Mucosa of gallbladder (tissue), 1 donor: ENCODE data around the gene KCNG1. TPM values are rescaled to one million over a fixed set of nuclear protein-coding genes. Genes with fewer than 3 reads are reported as not detected.

Experiments used
- DNase-seq: peaks from one replicate; pipeline ENCODE4 v3.0.0-alpha.2; 2020; ENCODE audit warnings: low spot score
- total RNA-seq: library from RNA; stranded (reverse); gene quantifications from one replicate; pipeline ENCODE4 v1.2.1, GENCODE V29; 2021
- donor health status: DM: no; HTN: no; CAD: no.

KCNG1 gene
- total RNA-seq, 1 donor from 2014 or later = 9.9 TPM

DNA sequence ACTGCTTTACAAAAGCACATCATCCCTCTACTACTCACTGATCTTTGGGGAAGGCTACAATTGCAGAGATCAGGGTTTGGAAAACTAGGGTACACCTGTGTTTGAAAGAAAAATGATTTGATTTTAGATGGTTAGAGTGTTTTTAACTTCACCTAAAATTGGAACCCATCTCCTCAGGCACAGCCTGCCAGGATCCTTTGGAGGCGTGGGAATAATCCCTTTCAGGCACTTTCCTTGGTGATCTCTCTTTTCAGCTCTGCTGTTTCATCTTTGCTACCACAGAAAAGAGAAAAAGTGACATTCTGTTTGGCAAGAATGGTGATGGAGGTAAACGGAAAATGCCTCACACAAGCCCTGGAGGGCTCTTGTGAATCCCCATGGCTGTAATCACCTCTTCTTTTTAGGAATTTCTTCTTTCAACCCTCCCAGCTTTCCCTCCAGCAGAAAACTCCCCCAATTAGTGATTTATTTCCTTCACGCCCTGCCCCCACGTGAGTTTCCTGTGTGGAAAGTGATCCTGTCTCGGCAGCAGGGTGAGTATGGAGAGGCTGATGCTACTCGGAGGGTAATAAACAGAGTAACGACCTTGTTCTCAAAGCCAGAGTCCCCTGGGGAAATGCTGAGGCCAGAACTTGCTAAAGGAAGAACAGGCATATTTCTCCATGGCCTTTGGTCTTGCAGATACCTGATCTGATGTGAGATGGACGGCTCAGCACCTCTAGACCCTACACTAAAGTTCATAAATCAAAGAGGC lies 9.2 kb downstream of the KCNG1 start:
- no peak for DNase-seq

GRCh38 chr20:51012357-51012756 lies 10.6 kb downstream of the KCNG1 start:
- DNase-seq = no peak

GRCh38 chr20:51011479-51011878 lies 11.4 kb downstream of the KCNG1 start:
- no peak for DNase-seq

DNA sequence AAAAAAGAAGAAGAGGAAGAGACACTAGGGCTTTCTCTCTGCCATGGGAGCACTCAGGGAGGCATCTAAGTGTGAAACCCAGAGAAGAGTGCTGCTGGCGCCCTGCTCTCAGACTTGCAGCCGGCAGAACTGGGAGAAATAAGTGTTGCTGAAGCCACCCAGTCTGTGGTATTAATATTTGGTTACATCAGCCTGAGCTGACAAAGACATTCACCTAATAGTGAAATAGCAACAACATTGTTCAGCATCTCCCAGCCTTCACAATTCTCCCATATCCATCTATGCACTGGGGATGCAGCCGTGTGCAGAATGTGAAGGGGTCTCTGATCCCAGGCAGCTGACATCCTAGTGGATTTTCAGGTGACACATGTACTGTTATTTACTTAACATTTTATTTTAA lies 12.0 kb downstream of the KCNG1 start:
- DNase-seq = no peak

DNA sequence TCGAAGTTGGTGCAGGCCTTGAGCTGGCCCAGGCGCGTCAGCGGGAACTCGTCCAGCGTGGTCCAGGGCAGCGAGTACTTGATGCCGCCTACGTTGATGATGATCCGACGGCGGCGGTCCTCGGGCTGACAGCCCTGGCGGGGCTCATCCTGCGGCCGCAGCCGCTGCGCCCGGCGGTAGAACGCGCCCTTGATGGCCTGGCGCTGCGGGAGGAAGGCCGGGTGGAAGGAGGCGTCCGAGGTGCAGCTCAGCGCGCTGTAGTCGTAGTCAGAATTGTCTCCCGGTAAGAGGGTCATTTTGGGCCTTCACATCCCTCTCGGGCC lies 12.9 kb downstream of the KCNG1 start:
- no peak for DNase-seq

DNA sequence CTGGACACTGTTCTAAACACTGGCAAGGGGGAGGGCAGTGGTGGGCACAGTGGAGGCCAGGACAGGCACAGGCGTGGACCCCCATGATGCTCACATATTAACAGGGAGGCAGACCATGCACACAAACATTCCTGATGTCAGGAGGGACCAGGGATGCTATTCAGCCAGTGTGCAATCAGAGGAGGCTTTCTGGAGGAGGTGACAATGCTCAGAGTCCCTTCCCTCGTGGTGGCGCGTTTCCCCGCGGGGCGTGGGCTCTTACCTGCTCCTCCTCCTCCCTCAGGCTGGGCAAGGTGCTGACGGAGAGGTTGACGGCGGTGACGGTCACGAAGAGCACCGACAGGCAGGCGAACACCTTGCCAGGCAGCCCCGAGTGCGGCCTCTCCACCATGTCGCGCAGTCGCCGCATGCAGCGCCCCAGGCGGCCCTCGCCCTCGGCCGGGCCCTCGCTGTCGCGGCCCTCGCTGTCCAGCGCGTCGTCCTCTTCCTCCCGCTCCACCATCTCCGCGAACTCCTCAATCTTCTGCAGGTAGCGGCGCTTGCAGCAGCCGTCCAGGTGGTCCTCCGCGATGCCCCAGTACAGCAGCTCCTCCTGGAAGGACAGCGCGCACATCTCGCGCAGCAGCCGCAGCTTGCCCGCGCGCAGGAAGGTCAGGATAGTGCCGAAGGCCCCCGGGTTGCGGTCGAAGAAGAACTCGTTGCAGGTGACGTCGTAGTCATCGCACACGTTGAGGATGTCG lies 13.4 kb downstream of the KCNG1 start:
- DNase-seq = no peak

GRCh38 chr20:51008718-51009117 lies 14.2 kb downstream of the KCNG1 start:
- peak; percentile 78 for DNase-seq

DNA sequence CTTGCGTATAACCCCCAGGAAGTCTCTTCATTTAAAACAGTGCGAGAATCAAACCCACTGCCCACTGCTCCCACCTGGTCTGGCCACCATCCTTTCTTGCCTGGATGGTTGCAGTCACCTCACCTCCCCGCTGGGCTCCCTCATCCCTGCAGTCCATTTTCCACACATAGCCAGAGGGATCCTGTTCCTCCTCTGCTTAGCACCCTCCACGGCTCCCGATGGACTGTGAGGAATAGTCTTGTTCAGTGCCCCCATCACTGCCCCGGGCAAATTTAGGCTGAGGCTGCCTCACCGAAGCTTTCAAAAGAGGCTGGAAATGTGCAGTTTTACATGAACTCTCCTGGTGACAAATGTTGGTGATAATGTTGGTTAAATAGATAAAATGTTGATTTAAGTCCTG lies 17.7 kb downstream of the KCNG1 start:
- no peak for DNase-seq

DNA sequence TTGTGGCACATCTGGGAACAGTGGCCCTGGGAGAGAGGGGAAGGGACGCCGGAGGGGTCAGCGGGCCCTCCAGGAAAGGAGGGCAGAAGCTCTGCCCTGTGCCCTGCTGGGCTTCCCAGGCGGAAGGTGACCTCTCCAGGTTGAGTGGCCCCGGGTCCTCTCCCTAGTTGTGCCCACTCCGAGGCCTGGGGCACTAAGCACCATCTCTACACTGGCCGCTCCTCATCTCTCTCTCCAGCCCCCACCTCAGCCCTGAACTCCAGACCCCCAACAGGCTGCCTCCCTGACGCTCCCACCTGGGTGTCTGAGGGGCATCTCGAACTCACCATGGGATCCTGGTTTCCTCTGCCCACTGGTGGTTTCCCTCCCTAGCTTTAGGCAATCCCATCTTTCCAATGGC lies 18.1 kb downstream of the KCNG1 start:
- DNase-seq = no peak

GRCh38 chr20:51004305-51004727 lies 18.6 kb downstream of the KCNG1 start:
- no peak for DNase-seq

DNA sequence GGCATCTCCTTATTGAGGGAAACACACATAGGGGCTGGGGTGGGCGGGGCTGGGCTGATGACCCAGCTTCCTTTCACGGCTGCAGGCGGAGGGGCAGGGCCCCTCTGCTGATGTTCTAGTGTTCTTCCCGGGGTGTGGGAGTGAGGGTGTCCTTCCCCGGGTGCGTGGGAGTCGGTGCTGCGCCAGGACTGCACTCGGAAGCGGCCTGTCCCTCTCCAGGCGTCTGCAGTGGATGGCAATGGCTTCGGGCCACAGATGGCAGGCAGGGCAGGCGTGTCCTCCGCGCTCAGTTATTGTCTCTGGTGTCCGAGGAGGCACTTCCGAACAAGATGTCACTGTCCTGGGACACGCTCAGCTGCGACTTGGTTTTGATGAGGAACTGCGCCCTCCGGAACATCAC lies 19.2 kb downstream of the KCNG1 start:
- no peak for DNase-seq

- DNase-seq = no peak
Measured at GRCh38 chr20:51002633-51003032, 20.3 kb downstream of the KCNG1 start.

GRCh38 chr20:51001430-51002265 lies 21.3 kb downstream of the KCNG1 start:
- DNase-seq = no peak

DNA sequence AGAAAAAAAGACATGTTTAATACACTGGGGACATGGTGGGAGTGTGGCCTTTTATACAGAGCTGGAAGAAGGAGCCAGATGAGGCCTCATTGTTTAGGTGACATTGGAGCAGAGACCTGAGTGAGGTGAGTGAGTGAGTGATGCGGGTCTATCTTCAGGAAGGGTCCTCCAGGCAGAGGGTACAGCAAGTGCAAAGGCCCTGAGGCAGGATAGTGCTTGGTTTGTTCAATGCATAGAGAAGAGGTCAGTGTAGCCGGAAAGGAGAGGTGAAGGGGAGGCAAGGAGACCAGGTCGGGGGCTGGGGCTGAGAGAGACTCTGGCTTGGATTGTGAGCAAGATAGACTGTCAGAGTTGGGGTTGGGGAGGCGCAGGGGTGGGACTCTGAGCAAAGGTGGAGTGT lies 23.6 kb downstream of the KCNG1 start:
- no peak for DNase-seq

- no peak for DNase-seq
Measured at GRCh38 chr20:50996901-50997865, 25.7 kb downstream of the KCNG1 start.

DNA sequence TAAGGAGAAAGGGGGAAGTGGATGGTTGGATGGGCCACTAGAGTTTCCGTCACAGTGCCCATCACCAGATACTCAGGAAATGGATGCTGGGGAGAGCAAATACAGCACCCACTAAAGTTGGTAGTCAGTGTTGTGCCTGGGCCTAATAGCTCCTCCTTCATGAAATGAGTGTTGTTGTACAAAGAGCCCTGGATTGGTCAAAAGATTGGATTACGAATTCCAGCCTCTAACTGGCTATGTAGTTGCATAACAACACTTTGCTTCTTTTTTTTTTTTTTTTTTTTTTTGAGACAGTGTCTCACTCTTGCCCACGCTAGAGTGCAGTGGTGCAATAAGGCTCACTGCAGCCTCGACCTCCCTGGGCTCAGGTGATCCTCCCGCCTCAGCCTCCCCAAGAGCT lies 27.4 kb downstream of the KCNG1 start:
- DNase-seq = no peak

- DNase-seq = no peak
Measured at GRCh38 chr20:50993876-50994275, 29.0 kb downstream of the KCNG1 start.

DNA sequence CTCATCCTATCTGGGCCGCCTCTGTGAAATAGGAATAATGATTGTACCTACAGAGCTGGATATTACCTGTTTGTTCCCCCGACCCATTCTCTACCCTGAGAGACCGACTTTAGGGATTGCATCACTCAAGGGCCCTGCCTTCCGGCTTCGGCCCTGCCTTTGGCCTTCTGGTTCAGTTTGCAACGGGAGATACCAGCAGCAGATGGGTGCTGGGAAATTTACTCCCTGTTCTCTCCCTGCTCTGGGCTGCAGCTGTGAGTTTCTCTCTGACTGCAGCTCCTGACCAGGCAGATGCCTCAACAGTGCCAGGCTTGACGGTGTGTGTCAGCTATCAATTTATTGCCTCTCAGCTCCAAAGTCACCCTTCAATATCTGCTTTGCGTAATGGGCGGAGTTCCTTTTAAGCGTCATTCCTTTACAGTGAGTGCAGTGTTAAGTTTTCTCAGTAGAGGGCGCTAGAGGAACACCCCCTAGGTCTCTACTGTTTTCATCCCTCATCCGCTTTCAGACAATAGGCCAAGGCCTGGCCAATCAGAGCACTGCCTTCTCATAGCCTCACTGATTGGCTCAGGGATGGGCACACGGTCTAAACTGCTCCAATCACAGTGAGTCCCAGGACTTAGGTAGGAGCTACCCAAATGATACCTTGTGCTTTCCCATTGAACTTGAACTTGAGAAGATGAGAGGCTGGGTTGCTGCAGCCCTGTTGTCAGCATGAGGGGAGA lies 30.0 kb downstream of the KCNG1 start:
- peak; percentile 44 for DNase-seq

- no peak for DNase-seq
Measured at GRCh38 chr20:50992336-50992732, 30.6 kb downstream of the KCNG1 start.

- DNase-seq = no peak
Measured at GRCh38 chr20:50991076-50991475, 31.8 kb downstream of the KCNG1 start.
